ENCODE results near the gene NOP16. TPM values are rescaled to one million over a fixed set of nuclear protein-coding genes. Genes with fewer than 3 reads are reported as not detected.
A peak's percentile ranks its signal among the peaks of the same experiment; 100 is the strongest.

NOP16 gene
- 10 to 100 TPM in 8 of 9 donors, 1 to 10 TPM in 1; 9.3 to 33.9 (median 15.8) TPM for total RNA-seq
- 10 to 100 TPM; 33.4 to 83.4 TPM for polyA plus RNA-seq
- long read RNA-seq, donor 1, transcript NOP16-207 (5 exons, 1,258 nt), result major isoform, 13 of 18 reads
- long read RNA-seq, donor 1, partial matches to known transcripts, result 0 of 18 reads
- long read RNA-seq, donor 1, other reads (novel, unspliced or antisense), result 2 of 18 reads
- long read RNA-seq, donor 2, transcript NOP16-207 (5 exons, 1,258 nt), result major isoform, 12 of 23 reads
- long read RNA-seq, donor 2, partial matches to known transcripts, result 2 of 23 reads
- long read RNA-seq, donor 2, other reads (novel, unspliced or antisense), result 2 of 23 reads
- long read RNA-seq, donor 3, transcript NOP16-207 (5 exons, 1,258 nt), result major isoform, 21 of 32 reads
- long read RNA-seq, donor 3, partial matches to known transcripts, result 2 of 32 reads
- long read RNA-seq, donor 3, other reads (novel, unspliced or antisense), result 5 of 32 reads

GRCh38 chr5:176388444-176389134 lies at the start of gene NOP16, which contains the start of gene HIGD2A:
NOP16 (minus strand) TSS chr5:176388598; CDS start chr5:176388539, 59 bp downstream.
HIGD2A (plus strand) TSS chr5:176388751; CDS start chr5:176388820, 69 bp downstream.
- peaks cover 3 to 30% (median 22%) of the 10 kb centered on the region in 12 donors for H3K4me1 ChIP-seq
- peaks cover 2 to 62% (median 58%) of the 10 kb centered on the region in 9 donors for H3K36me3 ChIP-seq
- no peak for TF ChIP-seq CTCF (IDR thresholded peaks at IDR 0.05)
- peak in 1 of 2 donors; percentile 36 for TF ChIP-seq POLR2A (IDR thresholded peaks at IDR 0.05)
- peak within 1 kb of the TSS; percentile 85 to 100 (median 96) for H3K27ac ChIP-seq
- no peaks in the 10 kb centered on the region for H3K27me3 ChIP-seq
- peak within 1 kb of the TSS; percentile 53 to 89 (median 82) for H3K4me3 ChIP-seq
- DNase-seq, result peak; percentile 98 to 100 (median 100)
- H3K9me3 ChIP-seq, result no peaks in the 10 kb centered on the region
- intact Hi-C loops (cut with DNase I), result loop anchor here in 3 of 10 donors (1.0 to 10.0 kb wide), 4 partner anchors 26 to 146 kb away; partner anchors contain the start of genes KIAA1191 (in 1 of the 3) and RNF44 (in 1 of the 3)
- 1% methylated on average over 39 to 47 of the region's 47 CpGs for WGBS, 4 donors
- ATAC-seq, result peak; percentile 94 to 97 (median 96)

- ATAC-seq, result peak in 1 of 4 donors; percentile 67
- no peaks in the 10 kb centered on the region for H3K9me3 ChIP-seq
- no peak for DNase-seq
- peaks cover 0 to 7% (median 0%) of the 10 kb centered on the region in 9 donors for H3K27me3 ChIP-seq
- 48 to 57% (median 49%) methylated on average over 5 of the region's 5 CpGs for WGBS, 4 donors
- H3K4me1 ChIP-seq, result peaks cover 0 to 11% (median 0%) of the 10 kb centered on the region in 12 donors
- intact Hi-C loops (cut with DNase I), result no loop called here
- peak overlapping the region in 3 of 12 donors; percentile 37 to 65 (median 50) for H3K27ac ChIP-seq
- peak overlapping the region in 1 of 12 donors; percentile 25 for H3K4me3 ChIP-seq
- TF ChIP-seq POLR2A (IDR thresholded peaks at IDR 0.05) (no peak), CTCF (IDR thresholded peaks at IDR 0.05) (no peak)
- H3K36me3 ChIP-seq, result no peaks in the 10 kb centered on the region
Observed at GRCh38 chr5:176436656-176437055, 48.3 kb upstream of the NOP16 start.

GRCh38 chr5:176432707-176433106 lies 44.3 kb upstream of the NOP16 start:
- no peaks in the 10 kb centered on the region for H3K36me3 ChIP-seq
- WGBS, 4 donors, result 89 to 94% (median 91%) methylated on average over 4 to 5 of the region's 5 CpGs
- intact Hi-C loops (cut with DNase I), result no loop called here
- H3K9me3 ChIP-seq, result no peaks in the 10 kb centered on the region
- DNase-seq, result no peak
- H3K27me3 ChIP-seq, result no peaks in the 10 kb centered on the region
- H3K4me3 ChIP-seq, result no peak overlapping the region
- peaks cover 0 to 11% (median 0%) of the 10 kb centered on the region in 12 donors for H3K4me1 ChIP-seq
- no peak for ATAC-seq
- H3K27ac ChIP-seq, result no peak overlapping the region
- TF ChIP-seq POLR2A (IDR thresholded peaks at IDR 0.05) (no peak), CTCF (IDR thresholded peaks at IDR 0.05) (no peak)

GRCh38 chr5:176429972-176430371 lies 41.6 kb upstream of the NOP16 start:
- no peaks in the 10 kb centered on the region for H3K4me1 ChIP-seq
- H3K36me3 ChIP-seq, result no peaks in the 10 kb centered on the region
- DNase-seq (no peak), ATAC-seq (no peak)
- H3K9me3 ChIP-seq, result no peaks in the 10 kb centered on the region
- no peaks in the 10 kb centered on the region for H3K27me3 ChIP-seq
- TF ChIP-seq CTCF (IDR thresholded peaks at IDR 0.05), result no peak
- H3K4me3 ChIP-seq, result no peak overlapping the region
- 55 to 69% (median 62%) methylated on average over 4 of the region's 4 CpGs for WGBS, 4 donors
- intact Hi-C loops (cut with DNase I), result no loop called here
- H3K27ac ChIP-seq, result no peak overlapping the region
